ENCODE results near the gene TRMT10A. TPM values are rescaled to one million over a fixed set of nuclear protein-coding genes. Genes with fewer than 3 reads are reported as not detected.

Gene TRMT10A
- total and polyA plus RNA-seq, 2 donors from 2014 or later = 4.3 to 5.7 TPM

DNA sequence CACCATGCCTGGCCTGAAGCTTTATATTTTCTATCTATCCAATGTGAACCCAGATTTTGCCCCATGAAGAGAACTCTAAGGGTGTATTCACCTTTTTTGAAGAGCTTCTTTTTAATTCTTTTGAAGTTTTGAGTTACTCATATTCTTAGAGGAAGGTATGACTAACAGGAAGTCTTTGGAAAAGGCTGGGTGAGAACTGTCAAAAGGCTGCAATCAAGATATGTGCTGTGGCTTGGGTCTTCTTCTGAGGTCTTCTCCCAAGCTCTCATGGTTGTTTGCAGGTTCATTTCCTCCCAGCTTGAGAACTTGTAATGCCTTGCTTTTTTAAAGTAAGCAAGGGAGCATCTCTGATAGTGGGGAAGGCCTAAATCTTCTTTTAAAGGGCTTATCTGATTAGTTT lies 56.1 kb downstream of the TRMT10A start:
- no peak overlapping the region for H3K4me3 ChIP-seq (ENCODE audit: low read length in 3 of 3)
- no peaks in the 10 kb centered on the region for H3K4me1 ChIP-seq (ENCODE audit: control insufficient read depth in 2 of 3, insufficient read depth in 2 of 3, low read depth in 1 of 3, low read length in 3 of 3)
- no peak for TF ChIP-seq CTCF (IDR thresholded peaks at IDR 0.05; ENCODE audit: borderline replicate concordance, extremely low read depth, insufficient read depth)
- no peak for FAIRE-seq
- H3K27me3 ChIP-seq (ENCODE audit: control insufficient read depth, insufficient read depth, low read length) = no peaks in the 10 kb centered on the region
- H3K36me3 ChIP-seq (ENCODE audit: control insufficient read depth in 2 of 3, insufficient read depth in 3 of 3, low read length in 3 of 3) = no peaks in the 10 kb centered on the region
- no peak overlapping the region for H3K27ac ChIP-seq (ENCODE audit: low read depth in 2 of 2, low read length in 2 of 2)
- no peak for DNase-seq
- H3K9me3 ChIP-seq (ENCODE audit: control insufficient read depth in 2 of 3, insufficient read depth in 1 of 3, low read length in 3 of 3) = no peaks in the 10 kb centered on the region
- intact Hi-C loops (cut with DNase I) = no loop called here
- H3K9ac ChIP-seq (ENCODE audit: low read length in 3 of 3) = no peak overlapping the region

DNA sequence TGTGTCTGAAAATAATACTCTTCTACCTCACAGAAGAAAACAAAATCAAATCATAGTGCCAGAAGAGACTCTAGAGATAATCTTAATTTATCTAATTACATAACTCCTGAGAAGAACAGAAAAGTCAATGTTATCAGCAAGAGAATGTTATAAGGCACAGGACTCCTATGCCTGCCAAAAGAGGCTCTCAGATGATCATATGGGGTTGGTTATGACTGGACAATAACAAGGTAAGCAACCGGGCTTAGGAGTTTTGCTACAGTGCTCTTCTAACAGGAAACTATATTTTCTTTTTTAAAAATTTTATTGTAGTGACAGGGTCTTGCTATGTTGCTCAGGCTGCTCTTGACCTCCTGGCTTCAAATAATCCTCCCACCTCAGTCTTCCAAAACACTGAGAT lies 56.5 kb downstream of the TRMT10A start:
- no peaks in the 10 kb centered on the region for H3K36me3 ChIP-seq (ENCODE audit: control insufficient read depth in 2 of 3, insufficient read depth in 3 of 3, low read length in 3 of 3)
- H3K27me3 ChIP-seq (ENCODE audit: control insufficient read depth, insufficient read depth, low read length) = no peaks in the 10 kb centered on the region
- no peak for TF ChIP-seq CTCF (IDR thresholded peaks at IDR 0.05; ENCODE audit: borderline replicate concordance, extremely low read depth, insufficient read depth)
- DNase-seq = no peak
- H3K27ac ChIP-seq (ENCODE audit: low read depth in 2 of 2, low read length in 2 of 2) = no peak overlapping the region
- no peak overlapping the region for H3K9ac ChIP-seq (ENCODE audit: low read length in 3 of 3)
- H3K4me3 ChIP-seq (ENCODE audit: low read length in 3 of 3) = no peak overlapping the region
- FAIRE-seq = no peak
- no peaks in the 10 kb centered on the region for H3K4me1 ChIP-seq (ENCODE audit: control insufficient read depth in 2 of 3, insufficient read depth in 2 of 3, low read depth in 1 of 3, low read length in 3 of 3)
- intact Hi-C loops (cut with DNase I) = no loop called here
- no peaks in the 10 kb centered on the region for H3K9me3 ChIP-seq (ENCODE audit: control insufficient read depth in 2 of 3, insufficient read depth in 1 of 3, low read length in 3 of 3)

DNA sequence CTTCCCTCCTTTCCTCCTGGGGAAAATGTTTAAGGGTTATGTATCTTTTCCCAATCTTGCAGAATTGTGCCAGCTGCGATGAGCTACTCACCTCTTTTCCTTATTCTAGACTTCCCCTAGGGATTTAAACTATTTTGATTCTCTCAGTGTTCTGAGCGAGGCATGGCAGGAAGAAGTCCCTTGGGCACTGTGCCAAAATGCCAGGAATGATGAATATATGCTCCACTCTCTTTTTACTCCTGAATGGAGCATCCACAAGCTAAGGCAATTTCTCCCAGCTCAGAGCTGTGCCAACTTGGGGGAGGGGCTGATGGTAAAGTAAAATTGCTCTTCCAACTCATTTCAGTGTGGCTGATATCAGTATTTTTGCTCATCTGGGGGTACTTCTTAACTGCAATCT lies 57.1 kb downstream of the TRMT10A start:
- no peak for TF ChIP-seq CTCF (IDR thresholded peaks at IDR 0.05; ENCODE audit: borderline replicate concordance, extremely low read depth, insufficient read depth)
- FAIRE-seq = no peak

DNA sequence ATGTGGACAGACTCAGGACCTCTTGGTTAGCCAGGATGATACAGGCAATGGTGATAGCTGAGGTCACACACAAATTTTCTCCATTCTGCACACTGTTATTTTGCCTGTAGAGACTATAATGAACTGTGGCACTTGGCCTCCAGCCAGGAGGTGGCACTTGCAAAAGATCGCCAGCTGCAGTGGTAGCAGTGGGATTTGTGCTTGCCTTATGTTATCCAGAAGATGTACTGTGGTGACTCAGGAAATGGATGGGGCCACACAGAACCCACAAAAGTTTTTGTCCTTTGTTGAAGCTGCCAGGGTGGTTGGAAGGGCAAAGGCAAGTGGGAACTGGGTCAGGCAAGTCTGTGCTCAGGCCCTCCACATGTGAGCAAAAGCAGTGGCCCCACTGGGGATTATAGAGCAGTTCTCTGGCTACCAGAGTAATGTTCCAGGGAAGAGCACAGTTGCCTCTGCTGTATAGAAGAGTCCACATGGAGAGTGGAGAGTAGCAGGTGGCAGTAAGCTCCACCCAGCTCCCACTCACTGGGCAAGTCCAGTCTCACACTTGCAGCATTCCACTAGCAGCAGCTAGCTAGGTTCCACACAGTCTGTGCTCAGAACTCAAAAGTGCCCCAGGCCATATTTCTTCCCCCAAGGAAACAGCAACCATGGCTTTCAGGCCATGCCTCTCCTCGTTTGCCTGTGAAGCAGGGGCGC lies 58.9 kb downstream of the TRMT10A start:
- intact Hi-C loops (cut with DNase I) = no loop called here
- no peaks in the 10 kb centered on the region for H3K9me3 ChIP-seq (ENCODE audit: control insufficient read depth in 2 of 3, insufficient read depth in 1 of 3, low read length in 3 of 3)
- no peak for FAIRE-seq
- no peak overlapping the region for H3K9ac ChIP-seq (ENCODE audit: low read length in 3 of 3)
- DNase-seq = no peak
- TF ChIP-seq CTCF (IDR thresholded peaks at IDR 0.05; ENCODE audit: borderline replicate concordance, extremely low read depth, insufficient read depth) = no peak
- no peak overlapping the region for H3K4me3 ChIP-seq (ENCODE audit: low read length in 3 of 3)
- H3K36me3 ChIP-seq (ENCODE audit: control insufficient read depth in 2 of 3, insufficient read depth in 3 of 3, low read length in 3 of 3) = no peaks in the 10 kb centered on the region
- no peak overlapping the region for H3K27ac ChIP-seq (ENCODE audit: low read depth in 2 of 2, low read length in 2 of 2)
- no peaks in the 10 kb centered on the region for H3K4me1 ChIP-seq (ENCODE audit: control insufficient read depth in 2 of 3, insufficient read depth in 2 of 3, low read depth in 1 of 3, low read length in 3 of 3)
- no peaks in the 10 kb centered on the region for H3K27me3 ChIP-seq (ENCODE audit: control insufficient read depth, insufficient read depth, low read length)

More for the DNA sequence above, 57.1 kb downstream of the TRMT10A start:
- Histone ChIP-seq H3K27ac (ENCODE audit: low read depth in 2 of 2, low read length in 2 of 2) (no peak overlapping the region), H3K36me3 (ENCODE audit: control insufficient read depth in 2 of 3, insufficient read depth in 3 of 3, low read length in 3 of 3) (no peaks in the 10 kb centered on the region), H3K4me1 (ENCODE audit: control insufficient read depth in 2 of 3, insufficient read depth in 2 of 3, low read depth in 1 of 3, low read length in 3 of 3) (no peaks in the 10 kb centered on the region), H3K27me3 (ENCODE audit: control insufficient read depth, insufficient read depth, low read length) (no peaks in the 10 kb centered on the region), H3K9me3 (ENCODE audit: control insufficient read depth in 2 of 3, insufficient read depth in 1 of 3, low read length in 3 of 3) (no peaks in the 10 kb centered on the region), H3K4me3 (ENCODE audit: low read length in 3 of 3) (no peak overlapping the region), H3K9ac (ENCODE audit: low read length in 3 of 3) (no peak overlapping the region)
- DNase-seq = no peak
- intact Hi-C loops (cut with DNase I) = no loop called here
